Measurements from ENCODE around the gene SLC26A11. TPM values are rescaled to one million over a fixed set of nuclear protein-coding genes. Genes with fewer than 3 reads are reported as not detected.
"Not testable (repeated sequence)": the region's sequence is repeated elsewhere in the genome, so short reads cannot be mapped to it uniquely, and the experiment has no call there.

The SLC26A11 gene
- total and polyA plus RNA-seq, 5 donors: 4.4 to 7.8 (median 6.8) TPM

GRCh38 chr17:80254396-80255251 lies 34.4 kb downstream of the SLC26A11 start:
- peak in 2 of 3 donors; percentile 9 to 25 for DNase-seq
- Histone ChIP-seq H3K27ac (ENCODE audit: low read length) (no peak overlapping the region), H3K27me3 (ENCODE audit: control insufficient read depth, insufficient read depth) (no peaks in the 10 kb centered on the region), H3K4me3 (ENCODE audit: low read length) (no peak overlapping the region), H3K9me3 (ENCODE audit: control insufficient read depth, low read length) (no peaks in the 10 kb centered on the region), H3K4me1 (ENCODE audit: control insufficient read depth, insufficient read depth, low read length) (no peaks in the 10 kb centered on the region)
- intact Hi-C loops (cut with DNase I): loop anchor here in 1 of 4 donors (10.0 kb wide), 1 partner anchor 400 kb away; no protein-coding TSS in a partner anchor
- WGBS: 76% methylated on average over 13 of the region's 13 CpGs
- peak in 1 of 2 donors; percentile 37 for ATAC-seq

GRCh38 chr17:80256034-80256350 lies 35.8 kb downstream of the SLC26A11 start:
- Histone ChIP-seq H3K4me1 (ENCODE audit: control insufficient read depth, insufficient read depth, low read length) (no peaks in the 10 kb centered on the region), H3K27ac (ENCODE audit: low read length) (no peak overlapping the region), H3K27me3 (ENCODE audit: control insufficient read depth, insufficient read depth) (no peaks in the 10 kb centered on the region), H3K4me3 (ENCODE audit: low read length) (no peak overlapping the region), H3K9me3 (ENCODE audit: control insufficient read depth, low read length) (no peaks in the 10 kb centered on the region)
- ATAC-seq (no peak), DNase-seq (peak in 2 of 3 donors; percentile 13 to 14)
- intact Hi-C loops (cut with DNase I): loop anchor here in 1 of 4 donors (10.0 kb wide), 1 partner anchor 399 kb away; no protein-coding TSS in a partner anchor
- WGBS: 95% methylated on average over 5 of the region's 5 CpGs

DNA sequence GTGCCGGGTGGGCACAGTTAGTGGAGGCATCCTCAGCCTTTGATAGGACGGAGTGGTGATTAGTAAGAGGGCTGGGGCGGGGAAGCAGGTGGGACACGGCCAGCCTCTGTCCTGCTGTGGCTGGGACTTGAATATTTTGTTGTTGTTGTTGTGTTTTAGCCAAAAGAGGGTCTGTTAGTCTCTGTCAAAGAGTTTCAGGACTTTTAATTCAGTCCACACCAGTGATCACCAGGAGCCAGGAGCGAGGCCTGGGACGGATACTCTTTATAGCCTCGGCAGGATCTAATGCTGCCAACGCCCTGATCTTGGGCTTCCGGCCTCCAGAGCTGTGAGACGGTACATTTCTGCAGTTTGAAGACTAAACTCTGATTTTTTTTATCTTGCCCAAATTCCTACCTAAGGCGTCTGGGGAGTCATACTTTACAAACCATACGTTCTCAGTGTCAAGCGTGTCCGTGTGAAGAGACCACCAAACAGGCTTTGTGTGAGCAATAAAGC lies 37.5 kb downstream of the SLC26A11 start:
- ATAC-seq (no peak), DNase-seq (peak in 2 of 3 donors; percentile 57 to 64)
- Histone ChIP-seq H3K9me3 (ENCODE audit: control insufficient read depth, low read length) (no peaks in the 10 kb centered on the region), H3K4me3 (ENCODE audit: low read length) (no peak overlapping the region), H3K4me1 (ENCODE audit: control insufficient read depth, insufficient read depth, low read length) (peaks cover 2% of the 10 kb centered on the region), H3K27me3 (ENCODE audit: control insufficient read depth, insufficient read depth) (no peaks in the 10 kb centered on the region), H3K27ac (ENCODE audit: low read length) (no peak overlapping the region)
- WGBS: 71% methylated on average over 14 of the region's 14 CpGs
- intact Hi-C loops (cut with DNase I): loop anchor here in 1 of 4 donors (10.0 kb wide), 1 partner anchor 397 kb away; no protein-coding TSS in a partner anchor

DNA sequence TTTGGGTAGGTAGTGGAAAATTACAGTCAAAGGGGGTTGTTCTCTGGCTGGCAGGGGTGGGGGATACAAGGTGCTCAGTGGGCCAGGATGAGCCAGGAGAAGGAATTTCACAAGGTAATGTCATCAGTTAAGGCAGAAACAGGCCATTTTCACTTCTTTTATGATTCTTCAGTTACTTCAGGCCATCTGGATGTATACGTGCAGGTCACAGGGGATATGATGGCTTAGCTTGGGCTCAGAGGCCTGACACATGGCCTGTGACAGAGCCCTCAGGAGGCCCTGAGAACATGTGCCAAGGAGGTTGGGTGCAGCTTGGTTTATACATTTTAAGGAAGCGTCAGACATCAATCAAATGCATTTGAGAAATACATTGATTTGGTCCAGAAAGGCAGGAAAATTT lies 38.1 kb downstream of the SLC26A11 start:
- 87% methylated on average over 2 of the region's 2 CpGs for WGBS
- not testable (repeated sequence) for H3K4me1 ChIP-seq (ENCODE audit: control insufficient read depth, insufficient read depth, low read length); H3K9me3 ChIP-seq (ENCODE audit: control insufficient read depth, low read length); H3K27me3 ChIP-seq (ENCODE audit: control insufficient read depth, insufficient read depth); H3K27ac ChIP-seq (ENCODE audit: low read length); ATAC-seq; H3K4me3 ChIP-seq (ENCODE audit: low read length)
- intact Hi-C loops (cut with DNase I): loop anchor here in 1 of 4 donors (10.0 kb wide), 1 partner anchor 397 kb away; no protein-coding TSS in a partner anchor
- DNase-seq: peak in 1 of 3 donors; percentile 14

DNA sequence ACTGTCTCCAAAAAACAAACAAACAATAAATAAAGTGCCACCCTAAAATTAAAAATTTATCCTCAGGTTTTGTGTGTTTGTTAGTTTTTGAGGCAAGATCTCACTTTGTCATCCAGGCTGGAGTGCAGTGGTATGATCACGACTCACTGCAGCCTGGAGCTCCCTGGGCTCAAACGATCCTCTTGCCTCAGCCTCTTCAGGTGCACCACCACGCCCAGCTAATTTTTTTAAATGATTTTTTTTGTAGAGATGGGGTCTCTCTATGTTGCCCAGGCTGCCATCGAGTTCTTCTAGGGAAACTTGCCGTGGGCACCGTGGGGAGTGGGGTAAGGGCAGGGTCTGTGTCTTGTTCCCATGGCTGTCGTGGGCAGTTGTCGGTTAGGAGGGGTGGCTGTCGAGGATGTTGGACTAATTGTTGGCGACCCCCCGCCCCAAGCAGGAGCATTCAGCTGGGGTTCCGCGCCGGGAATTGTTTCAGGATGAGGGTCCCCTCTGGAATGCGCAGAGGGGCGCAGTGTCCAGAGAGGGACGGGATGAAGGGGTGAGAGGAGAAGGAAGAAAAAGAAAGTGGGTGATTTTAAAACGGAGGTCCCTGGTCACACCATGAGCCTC lies 39.3 kb downstream of the SLC26A11 start:
- no peaks in the 10 kb centered on the region for H3K27me3 ChIP-seq (ENCODE audit: control insufficient read depth, insufficient read depth)
- intact Hi-C loops (cut with DNase I): loop anchor here in 1 of 4 donors (10.0 kb wide), 1 partner anchor 395 kb away; no protein-coding TSS in a partner anchor
- no peaks in the 10 kb centered on the region for H3K9me3 ChIP-seq (ENCODE audit: control insufficient read depth, low read length)
- H3K27ac ChIP-seq (ENCODE audit: low read length): peak overlapping the region; percentile 83
- DNase-seq (peak in 2 of 3 donors; percentile 61 to 63), ATAC-seq (no peak)
- H3K4me1 ChIP-seq (ENCODE audit: control insufficient read depth, insufficient read depth, low read length): peaks cover 4% of the 10 kb centered on the region
- H3K4me3 ChIP-seq (ENCODE audit: low read length): peak overlapping the region; percentile 65
- WGBS: 45% methylated on average over 18 of the region's 18 CpGs

DNA sequence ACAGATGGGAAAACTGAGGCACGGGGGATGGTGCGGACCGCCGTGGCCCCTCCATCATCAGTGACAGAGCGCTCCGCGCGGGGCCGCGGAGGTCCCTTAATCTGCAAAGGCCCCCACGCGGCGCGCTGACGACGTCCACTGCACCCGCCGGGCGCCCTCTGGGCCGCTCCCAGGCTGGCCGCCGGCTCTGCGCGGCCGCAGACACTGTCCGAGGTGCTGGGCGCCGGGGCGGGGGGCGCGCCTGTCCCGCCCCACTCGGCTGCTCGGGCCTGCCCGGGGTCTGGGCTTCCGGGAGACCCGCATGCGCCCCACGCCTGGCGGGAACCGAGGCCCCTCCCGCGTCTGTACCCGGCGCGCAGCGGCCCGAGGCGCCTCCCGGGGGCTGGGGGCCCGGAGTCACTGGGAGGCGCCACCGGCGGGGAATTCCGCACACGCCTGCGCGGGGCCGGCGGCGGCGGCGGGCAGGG lies 39.9 kb downstream of the SLC26A11 start:
- ATAC-seq (peak; percentile 78 to 85), DNase-seq (peak; percentile 83 to 93 (median 92))
- Histone ChIP-seq H3K4me3 (ENCODE audit: low read length) (peak overlapping the region; percentile 65), H3K27me3 (ENCODE audit: control insufficient read depth, insufficient read depth) (no peaks in the 10 kb centered on the region), H3K27ac (ENCODE audit: low read length) (peak overlapping the region; percentile 83), H3K9me3 (ENCODE audit: control insufficient read depth, low read length) (no peaks in the 10 kb centered on the region), H3K4me1 (ENCODE audit: control insufficient read depth, insufficient read depth, low read length) (peaks cover 4% of the 10 kb centered on the region)
- WGBS: under 1% methylated on average over 61 of the region's 63 CpGs
- intact Hi-C loops (cut with DNase I): no loop called here

- under 1% methylated on average over 41 of the region's 54 CpGs for WGBS
- H3K4me3 ChIP-seq (ENCODE audit: low read length): peak within 1 kb of the TSS; percentile 97
- ATAC-seq (peak; percentile 46 to 53), DNase-seq (peak; percentile 62 to 85 (median 84))
- H3K9me3 ChIP-seq (ENCODE audit: control insufficient read depth, low read length): no peaks in the 10 kb centered on the region
- intact Hi-C loops (cut with DNase I): no loop called here
- H3K4me1 ChIP-seq (ENCODE audit: control insufficient read depth, insufficient read depth, low read length): peaks cover 4% of the 10 kb centered on the region
- H3K27ac ChIP-seq (ENCODE audit: low read length): peak within 1 kb of the TSS; percentile 96
- H3K27me3 ChIP-seq (ENCODE audit: control insufficient read depth, insufficient read depth): no peaks in the 10 kb centered on the region
Observed at GRCh38 chr17:80260791-80261158, 40.5 kb downstream of the SLC26A11 start, which contains the start of gene RNF213. Gene RNF213, plus strand, starts transcription at chr17:80260852. Its CDS starts 2,830 bp downstream, at chr17:80263682.

- peak; percentile 29 to 48 for ATAC-seq
- Histone ChIP-seq H3K9me3 (ENCODE audit: control insufficient read depth, low read length) (no peaks in the 10 kb centered on the region), H3K4me1 (ENCODE audit: control insufficient read depth, insufficient read depth, low read length) (peaks cover 4% of the 10 kb centered on the region), H3K27me3 (ENCODE audit: control insufficient read depth, insufficient read depth) (no peaks in the 10 kb centered on the region), H3K27ac (ENCODE audit: low read length) (peak overlapping the region; percentile 96), H3K4me3 (ENCODE audit: low read length) (peak overlapping the region; percentile 97)
- intact Hi-C loops (cut with DNase I): no loop called here
- DNase-seq: peak; percentile 56 to 87 (median 81)
- 3% methylated on average over 45 of the region's 45 CpGs for WGBS
Observed at GRCh38 chr17:80261159-80261894, 41.1 kb downstream of the SLC26A11 start.

DNA sequence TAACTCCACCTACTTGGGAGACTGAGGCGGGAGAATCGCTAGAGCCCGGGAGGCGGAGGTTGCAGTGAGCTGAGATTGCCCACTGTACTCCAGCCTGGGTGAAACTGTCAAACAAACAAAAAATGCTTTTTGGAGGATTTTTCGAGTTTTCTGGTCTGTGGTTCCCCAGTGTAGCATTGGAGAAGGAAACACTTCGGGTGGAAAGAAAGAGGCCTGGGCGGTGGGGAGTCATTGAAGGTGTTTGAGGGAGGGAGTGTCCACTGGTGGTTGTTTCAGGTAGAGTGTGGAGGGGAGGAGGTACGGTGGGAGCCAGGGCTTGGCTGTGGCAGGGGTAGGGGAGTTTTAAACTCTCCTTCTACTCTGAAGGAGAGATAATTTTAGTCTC lies 41.7 kb downstream of the SLC26A11 start:
- intact Hi-C loops (cut with DNase I): no loop called here
- peak overlapping the region; percentile 96 for H3K27ac ChIP-seq (ENCODE audit: low read length)

GRCh38 chr17:80262291-80262690 lies 42.1 kb downstream of the SLC26A11 start:
- no peak overlapping the region for H3K4me3 ChIP-seq (ENCODE audit: low read length)
- peaks cover 4% of the 10 kb centered on the region for H3K4me1 ChIP-seq (ENCODE audit: control insufficient read depth, insufficient read depth, low read length)
- H3K27ac ChIP-seq (ENCODE audit: low read length): peak overlapping the region; percentile 16
- 56% methylated on average over 3 of the region's 3 CpGs for WGBS
- no peaks in the 10 kb centered on the region for H3K9me3 ChIP-seq (ENCODE audit: control insufficient read depth, low read length)
- DNase-seq (peak in 1 of 3 donors; percentile 39), ATAC-seq (no peak)
- intact Hi-C loops (cut with DNase I): no loop called here
- no peaks in the 10 kb centered on the region for H3K27me3 ChIP-seq (ENCODE audit: control insufficient read depth, insufficient read depth)

More for the DNA sequence above, 41.7 kb downstream of the SLC26A11 start:
- no peaks in the 10 kb centered on the region for H3K27me3 ChIP-seq (ENCODE audit: control insufficient read depth, insufficient read depth)
- H3K4me1 ChIP-seq (ENCODE audit: control insufficient read depth, insufficient read depth, low read length): peaks cover 4% of the 10 kb centered on the region
- ATAC-seq (no peak), DNase-seq (no peak)
- 49% methylated on average over 8 of the region's 8 CpGs for WGBS
- peak overlapping the region; percentile 97 for H3K4me3 ChIP-seq (ENCODE audit: low read length)
- no peaks in the 10 kb centered on the region for H3K9me3 ChIP-seq (ENCODE audit: control insufficient read depth, low read length)
